Measurements from ENCODE around the gene PARD6A.
"Not testable (repeated sequence)": the region's sequence is repeated elsewhere in the genome, so short reads cannot be mapped to it uniquely, and the experiment has no call there.

Gene PARD6A

DNA sequence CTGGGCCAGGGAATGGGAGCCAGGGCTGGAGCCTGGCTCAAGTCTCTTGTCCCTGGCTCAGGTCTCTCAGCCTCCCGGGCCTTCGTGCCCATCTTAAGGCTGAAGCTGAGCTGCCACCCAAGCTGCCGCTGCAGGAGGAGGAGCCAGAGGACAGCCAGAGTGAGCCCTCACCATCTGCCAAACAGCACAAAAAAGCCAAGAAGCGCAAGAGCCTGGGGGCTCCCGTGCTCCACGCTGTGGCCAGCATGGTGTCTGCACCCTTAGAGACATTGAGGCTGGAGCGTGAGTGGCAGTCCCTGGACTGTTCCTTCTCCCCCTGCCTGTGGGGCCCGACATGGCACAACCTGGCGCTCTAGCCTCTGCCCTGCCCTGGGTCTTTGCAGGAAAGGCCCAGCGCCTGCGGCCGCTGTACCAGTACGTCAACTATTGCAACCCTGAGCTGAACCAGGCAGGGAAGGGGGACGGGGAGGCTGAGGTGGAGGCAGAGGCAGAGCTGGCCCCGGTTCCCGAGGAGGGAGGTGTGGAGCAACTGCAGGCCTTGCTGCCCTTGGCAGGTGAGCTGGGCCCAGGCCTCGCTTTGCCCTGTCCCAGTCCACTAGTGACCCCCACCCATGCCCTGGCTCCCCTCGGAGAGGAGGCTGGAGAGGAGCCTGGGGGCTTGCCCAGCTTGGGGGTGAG is 7.2 kb downstream of the PARD6A start:
- DNase-seq: no peak

- no peak for DNase-seq
Observed at GRCh38 chr16:67668495-67669157, 7.9 kb downstream of the PARD6A start.

GRCh38 chr16:67669499-67670101 is 8.8 kb downstream of the PARD6A start:
- DNase-seq: no peak

DNA sequence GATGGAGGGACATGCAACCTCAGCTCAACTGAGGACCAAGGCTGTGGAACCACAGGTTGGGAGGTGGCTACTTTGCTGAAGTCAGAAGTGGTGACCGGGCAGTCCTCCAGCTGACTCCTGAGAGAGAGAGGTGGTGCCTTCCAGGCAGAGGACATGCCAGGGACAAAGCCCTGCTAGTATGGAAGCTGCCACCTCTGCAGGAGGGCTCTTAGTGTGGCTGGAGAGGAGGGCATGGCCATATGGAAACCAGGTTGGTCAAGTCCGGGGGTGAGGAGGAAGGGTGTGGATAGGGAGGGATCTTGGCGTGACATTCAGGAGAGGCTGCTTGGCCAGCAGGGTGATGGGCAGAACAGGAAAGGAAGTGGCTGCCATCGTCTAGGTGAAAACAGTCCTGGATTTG is 11.5 kb downstream of the PARD6A start:
- no peak for DNase-seq

GRCh38 chr16:67672739-67673662 is 12.2 kb downstream of the PARD6A start:
- no peak for DNase-seq

DNA sequence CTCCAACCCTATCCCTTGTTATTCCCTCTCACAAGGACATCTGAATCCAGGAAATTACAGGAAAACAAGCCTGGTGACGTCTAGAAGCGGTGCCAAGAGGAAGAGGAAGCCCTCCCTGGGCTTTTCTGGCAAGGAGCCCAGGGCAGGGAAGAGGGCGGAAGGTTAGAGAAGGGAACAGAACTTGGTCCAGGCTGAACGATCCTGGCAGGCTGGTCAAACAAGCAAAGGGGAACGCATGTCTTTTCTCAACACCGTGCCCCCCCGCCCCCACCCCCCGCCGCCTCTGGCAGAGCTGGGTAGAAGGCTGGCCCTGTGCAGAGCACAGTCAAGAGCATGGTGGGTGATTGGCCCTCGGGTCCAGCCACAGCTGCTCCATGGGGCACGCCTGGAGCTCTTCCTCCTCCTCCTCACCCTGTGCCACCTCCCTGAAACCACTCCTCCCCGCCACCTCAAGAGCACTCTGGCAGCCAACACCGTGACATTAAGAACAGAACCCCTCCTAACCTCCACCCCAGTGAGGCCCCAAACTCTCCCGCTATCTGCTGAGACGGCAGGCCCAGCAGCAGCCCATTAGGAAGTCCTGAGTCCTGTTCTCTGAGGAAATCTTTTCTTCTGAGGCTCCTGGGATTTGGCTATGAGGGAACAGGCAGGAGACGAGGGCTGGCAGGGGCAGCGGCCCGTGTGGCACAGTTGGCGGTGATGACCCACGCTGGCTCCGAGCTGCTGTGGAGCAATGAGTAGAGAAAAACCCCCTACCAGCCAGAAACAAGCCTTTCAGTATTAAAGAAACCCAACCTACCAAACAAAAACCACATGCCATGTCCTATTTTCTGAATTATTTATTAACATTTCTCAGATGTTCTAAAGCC is 13.2 kb downstream of the PARD6A start:
- DNase-seq: no peak

- DNase-seq: no peak
Observed at GRCh38 chr16:67674851-67675578, 14.3 kb downstream of the PARD6A start.

DNA sequence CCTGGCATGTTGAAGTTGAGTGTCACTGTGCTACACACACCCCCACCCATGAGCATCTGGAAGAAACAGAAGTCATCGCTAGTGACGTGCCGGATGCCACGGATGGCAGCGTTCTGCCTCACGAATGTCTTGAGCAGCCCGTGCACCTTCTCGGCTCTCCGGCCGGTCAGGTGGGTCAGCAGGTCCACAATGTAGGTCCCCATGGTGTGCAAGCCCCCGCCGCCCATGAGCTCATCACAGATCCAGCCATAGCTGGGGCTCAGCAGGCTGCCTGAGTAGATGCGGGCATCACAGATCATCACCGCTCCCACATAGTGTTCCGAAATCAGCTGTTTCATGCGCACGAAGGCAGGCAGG is 14.8 kb downstream of the PARD6A start:
- no peak for DNase-seq

DNA sequence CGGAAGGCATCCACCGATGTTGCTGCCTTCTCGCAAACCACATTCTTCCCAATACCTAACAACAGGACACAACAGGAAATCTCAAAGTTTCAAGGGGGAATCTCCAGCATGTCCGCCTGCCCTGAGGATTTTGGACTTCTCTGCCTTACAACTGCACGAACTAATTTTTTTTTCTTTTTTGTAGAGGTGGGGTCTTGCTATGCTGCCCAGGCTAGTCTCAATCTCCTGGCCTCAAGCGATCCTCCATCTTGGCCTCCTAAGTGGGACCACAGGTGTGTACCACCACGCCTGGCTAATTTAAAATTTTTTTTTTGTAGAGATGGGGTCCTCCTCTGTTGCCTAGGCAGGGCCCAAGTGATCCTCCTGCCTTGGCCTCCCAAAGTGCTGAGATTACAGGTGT is 15.2 kb downstream of the PARD6A start:
- no peak for DNase-seq

GRCh38 chr16:67676516-67676915 is 15.8 kb downstream of the PARD6A start:
- DNase-seq: no peak

GRCh38 chr16:67676939-67677338 is 16.2 kb downstream of the PARD6A start:
- DNase-seq: no peak

DNA sequence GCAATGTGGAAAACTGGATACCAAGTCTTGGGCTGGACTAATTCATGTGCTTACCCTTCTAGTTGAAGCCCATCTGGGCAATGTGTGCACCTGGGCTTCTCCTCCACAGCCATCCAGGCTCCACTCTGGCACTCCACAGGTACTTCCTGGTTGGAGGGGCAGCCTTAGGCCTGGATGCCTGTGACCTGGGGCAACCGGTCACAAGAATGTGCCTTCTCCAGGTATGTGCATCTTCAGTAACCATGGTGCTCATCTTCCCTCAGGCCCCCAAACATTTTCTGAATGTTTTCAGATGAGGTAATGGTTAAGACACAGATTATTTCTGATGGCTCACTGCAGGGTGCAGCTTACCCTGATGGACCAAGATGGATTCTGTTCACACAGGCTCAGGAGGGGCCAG is 17.0 kb downstream of the PARD6A start:
- DNase-seq: no peak

- DNase-seq: no peak
Observed at GRCh38 chr16:67678354-67679023, 17.7 kb downstream of the PARD6A start.

GRCh38 chr16:67679935-67680897 is 19.5 kb downstream of the PARD6A start:
- DNase-seq: no peak

GRCh38 chr16:67683767-67684166 is 23.0 kb downstream of the PARD6A start:
- no peak for DNase-seq

DNA sequence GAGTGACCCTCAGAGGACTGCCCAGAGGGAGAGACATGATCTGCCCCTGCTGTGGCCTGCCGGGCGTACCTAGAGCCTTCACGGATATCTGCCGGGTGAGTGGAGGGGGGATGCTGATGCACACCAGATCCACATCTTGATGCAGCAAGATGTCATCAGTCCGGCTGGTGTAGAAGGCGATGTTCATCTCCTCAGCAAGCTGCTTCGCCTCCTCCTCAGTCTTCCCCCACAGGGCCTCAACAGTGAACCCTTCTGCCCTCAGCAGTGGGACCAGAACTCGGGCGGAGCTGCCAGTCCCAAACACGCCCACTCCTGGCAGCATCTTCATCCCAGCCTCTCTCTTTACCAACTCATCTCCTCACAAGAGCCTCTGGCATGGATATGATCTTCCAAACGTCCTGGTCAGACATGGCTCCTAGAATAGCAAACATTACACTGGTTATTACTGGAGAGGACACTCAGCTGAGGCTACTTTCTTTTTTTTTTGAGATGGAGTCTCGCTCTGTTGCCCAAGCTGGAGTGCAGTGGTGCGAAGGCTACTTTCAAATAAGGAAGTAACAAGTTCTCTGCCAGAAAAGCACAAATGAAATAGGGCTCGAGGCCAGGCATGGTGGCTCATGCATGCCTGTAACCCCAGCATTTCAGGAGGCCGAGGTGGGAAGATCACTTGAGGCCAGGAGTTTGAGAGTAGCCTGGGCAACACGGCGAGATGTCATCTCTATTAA is 24.8 kb downstream of the PARD6A start:
- DNase-seq: no peak

DNA sequence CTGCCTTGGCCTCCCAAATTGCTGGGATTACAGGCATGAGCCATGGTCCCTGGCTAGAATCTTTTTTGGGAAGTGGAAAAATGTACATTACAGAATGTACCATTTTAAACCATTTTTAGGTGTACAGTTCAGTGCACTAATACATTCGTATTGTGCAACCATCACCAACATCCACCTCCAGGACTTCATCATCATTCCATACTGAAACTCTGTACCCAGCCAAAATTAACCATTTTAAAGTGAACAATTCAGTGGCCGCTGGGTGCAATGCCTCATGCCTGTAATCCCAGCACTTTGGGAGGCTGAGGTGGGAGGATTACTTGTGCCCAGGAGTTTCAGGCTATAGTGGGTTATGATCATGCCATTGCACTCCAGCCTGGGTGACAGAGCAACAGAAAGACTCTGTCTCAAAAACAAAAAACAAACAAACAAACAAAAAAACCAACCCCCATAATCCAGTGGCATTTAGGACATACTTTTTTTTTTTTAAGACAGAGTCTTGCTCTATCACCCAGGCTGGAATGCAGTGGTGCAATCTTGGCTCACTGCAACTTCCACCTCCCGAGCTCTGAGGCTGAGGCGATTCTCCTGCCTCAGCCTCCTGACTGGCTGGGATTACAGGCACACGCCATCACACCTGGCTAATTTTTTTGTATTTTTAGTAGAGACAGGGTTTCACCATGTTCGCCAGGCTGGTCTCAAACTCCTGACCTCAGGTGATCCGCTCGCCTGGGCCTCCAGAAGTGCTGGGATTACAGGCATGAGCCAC is 32.9 kb downstream of the PARD6A start:
- not testable (repeated sequence) for DNase-seq

DNA sequence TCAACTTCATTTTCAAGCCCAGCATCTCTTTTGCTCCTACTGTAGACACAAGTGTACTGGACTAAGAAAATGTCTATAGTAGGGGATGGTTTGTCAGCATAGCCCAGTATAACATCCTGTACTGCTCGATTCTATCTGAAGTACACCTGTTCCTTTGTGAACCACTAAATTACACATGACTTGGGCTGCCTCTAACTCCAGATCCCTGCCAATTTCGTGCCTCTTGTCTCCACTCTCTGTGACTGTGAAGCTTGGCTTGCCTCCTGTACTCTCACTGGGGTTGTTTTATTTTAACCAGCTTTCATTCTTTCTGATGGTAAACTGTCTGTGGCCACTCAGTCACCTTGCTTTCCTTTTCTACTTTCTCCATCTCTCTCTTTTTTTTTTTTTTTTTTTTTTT is 33.9 kb downstream of the PARD6A start:
- no peak for DNase-seq
